Measurements from ENCODE around the gene ACTL6B.

DNA sequence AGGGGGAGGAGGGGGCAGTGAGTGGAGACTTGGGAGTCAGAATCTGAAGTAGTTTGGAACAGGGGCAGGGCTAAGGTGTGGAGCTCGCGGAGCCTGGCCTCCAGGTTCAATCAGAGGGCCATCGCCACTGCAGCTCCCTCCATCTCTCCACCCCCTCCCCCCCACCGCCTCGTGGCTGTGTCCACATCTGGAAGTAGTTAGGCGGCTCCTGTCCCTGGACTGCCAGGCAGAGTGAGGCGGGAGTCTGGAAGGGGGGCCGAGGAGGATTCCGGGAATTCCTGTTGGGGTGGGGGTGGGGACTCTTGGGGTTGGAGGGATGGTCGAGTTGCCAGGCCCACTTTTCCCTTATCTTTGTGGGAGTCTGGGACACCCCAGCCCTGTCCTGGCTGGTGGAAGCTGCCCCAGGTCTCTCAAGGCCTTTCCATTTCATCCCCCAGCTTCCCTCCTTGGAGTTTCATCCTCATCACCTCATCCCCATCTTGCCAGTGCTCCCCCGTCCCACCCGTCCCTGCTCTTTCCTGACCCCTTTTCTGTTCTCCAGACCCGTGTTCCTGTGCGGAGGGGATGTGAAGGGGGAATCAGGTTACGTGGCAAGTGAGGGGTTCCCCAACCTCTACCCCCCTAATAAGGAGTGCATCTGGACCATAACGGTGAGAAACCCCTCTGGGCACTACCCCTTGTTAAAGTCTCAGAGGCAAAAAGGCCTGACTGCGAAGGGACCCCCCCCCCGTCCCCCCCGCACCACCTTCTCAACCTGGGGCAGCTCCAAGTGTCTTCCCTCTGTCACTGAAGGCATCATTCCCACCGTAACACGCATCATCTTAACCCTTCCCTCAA is 53.1 kb downstream of the ACTL6B start:
- TF ChIP-seq, protein P1, sequence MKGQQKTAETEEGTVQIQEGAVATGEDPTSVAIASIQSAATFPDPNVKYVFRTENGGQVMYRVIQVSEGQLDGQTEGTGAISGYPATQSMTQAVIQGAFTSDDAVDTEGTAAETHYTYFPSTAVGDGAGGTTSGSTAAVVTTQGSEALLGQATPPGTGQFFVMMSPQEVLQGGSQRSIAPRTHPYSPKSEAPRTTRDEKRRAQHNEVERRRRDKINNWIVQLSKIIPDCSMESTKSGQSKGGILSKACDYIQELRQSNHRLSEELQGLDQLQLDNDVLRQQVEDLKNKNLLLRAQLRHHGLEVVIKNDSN (CRISPR knock-in tag; IDR thresholded peaks at IDR 0.05), result no peak
- TF ChIP-seq CBFB (CRISPR knock-in tag; IDR thresholded peaks at IDR 0.05; ENCODE audit: low read depth), result no peak
- TF ChIP-seq ESRRA (CRISPR knock-in tag; IDR thresholded peaks at IDR 0.05; ENCODE audit: borderline replicate concordance), result no peak
- no peak for TF ChIP-seq NR1H2 (CRISPR knock-in tag; IDR thresholded peaks at IDR 0.05)
- no peak for TF ChIP-seq SOX15 (CRISPR knock-in tag; IDR thresholded peaks at IDR 0.05)
- TF ChIP-seq, protein P2, sequence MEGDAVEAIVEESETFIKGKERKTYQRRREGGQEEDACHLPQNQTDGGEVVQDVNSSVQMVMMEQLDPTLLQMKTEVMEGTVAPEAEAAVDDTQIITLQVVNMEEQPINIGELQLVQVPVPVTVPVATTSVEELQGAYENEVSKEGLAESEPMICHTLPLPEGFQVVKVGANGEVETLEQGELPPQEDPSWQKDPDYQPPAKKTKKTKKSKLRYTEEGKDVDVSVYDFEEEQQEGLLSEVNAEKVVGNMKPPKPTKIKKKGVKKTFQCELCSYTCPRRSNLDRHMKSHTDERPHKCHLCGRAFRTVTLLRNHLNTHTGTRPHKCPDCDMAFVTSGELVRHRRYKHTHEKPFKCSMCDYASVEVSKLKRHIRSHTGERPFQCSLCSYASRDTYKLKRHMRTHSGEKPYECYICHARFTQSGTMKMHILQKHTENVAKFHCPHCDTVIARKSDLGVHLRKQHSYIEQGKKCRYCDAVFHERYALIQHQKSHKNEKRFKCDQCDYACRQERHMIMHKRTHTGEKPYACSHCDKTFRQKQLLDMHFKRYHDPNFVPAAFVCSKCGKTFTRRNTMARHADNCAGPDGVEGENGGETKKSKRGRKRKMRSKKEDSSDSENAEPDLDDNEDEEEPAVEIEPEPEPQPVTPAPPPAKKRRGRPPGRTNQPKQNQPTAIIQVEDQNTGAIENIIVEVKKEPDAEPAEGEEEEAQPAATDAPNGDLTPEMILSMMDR (IDR thresholded peaks at IDR 0.05), result no peak
- TF ChIP-seq GABPB1 (CRISPR knock-in tag; IDR thresholded peaks at IDR 0.05), result no peak
- TF ChIP-seq CREM (CRISPR knock-in tag; IDR thresholded peaks at IDR 0.05), result no peak
- no peak for TF ChIP-seq NR3C1 (CRISPR knock-in tag; conservative IDR thresholded peaks at IDR 0.05; ENCODE audit: low read depth)
- TF ChIP-seq NFYB (CRISPR knock-in tag; conservative IDR thresholded peaks at IDR 0.05; ENCODE audit: low read depth), result no peak
- TF ChIP-seq, protein P3, sequence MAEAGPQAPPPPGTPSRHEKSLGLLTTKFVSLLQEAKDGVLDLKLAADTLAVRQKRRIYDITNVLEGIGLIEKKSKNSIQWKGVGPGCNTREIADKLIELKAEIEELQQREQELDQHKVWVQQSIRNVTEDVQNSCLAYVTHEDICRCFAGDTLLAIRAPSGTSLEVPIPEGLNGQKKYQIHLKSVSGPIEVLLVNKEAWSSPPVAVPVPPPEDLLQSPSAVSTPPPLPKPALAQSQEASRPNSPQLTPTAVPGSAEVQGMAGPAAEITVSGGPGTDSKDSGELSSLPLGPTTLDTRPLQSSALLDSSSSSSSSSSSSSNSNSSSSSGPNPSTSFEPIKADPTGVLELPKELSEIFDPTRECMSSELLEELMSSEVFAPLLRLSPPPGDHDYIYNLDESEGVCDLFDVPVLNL (CRISPR knock-in tag; IDR thresholded peaks at IDR 0.05; ENCODE audit: borderline replicate concordance, low read depth), result no peak
- no peak for TF ChIP-seq RELA (CRISPR knock-in tag; IDR thresholded peaks at IDR 0.05; ENCODE audit: borderline replicate concordance)
- no peak for TF ChIP-seq TEAD4 (CRISPR knock-in tag; IDR thresholded peaks at IDR 0.05)
- TF ChIP-seq ZNF416 (CRISPR knock-in tag; IDR thresholded peaks at IDR 0.05), result no peak
